Measurements from ENCODE around the gene TRPV2.

- TF ChIP-seq RAD21 (CRISPR knock-in tag; conservative IDR thresholded peaks at IDR 0.05 in 1 of 2, IDR thresholded peaks at IDR 0.05 in 1 of 2) (no peak), ATF7 (IDR thresholded peaks at IDR 0.05) (no peak), USF1 (CRISPR knock-in tag; IDR thresholded peaks at IDR 0.05) (no peak), ZFP91 (CRISPR knock-in tag; IDR thresholded peaks at IDR 0.05) (no peak), ETV6 (IDR thresholded peaks at IDR 0.05; ENCODE audit: borderline replicate concordance in 1 of 2, low read depth in 2 of 2, low read length in 1 of 2) (no peak), ETV6 (CRISPR knock-in tag; IDR thresholded peaks at IDR 0.05; ENCODE audit: borderline replicate concordance) (no peak), STAT5A (IDR thresholded peaks at IDR 0.05; ENCODE audit: borderline replicate concordance, low read length) (no peak), CTCF (IDR thresholded peaks at IDR 0.05 in 2 of 3, conservative IDR thresholded peaks at IDR 0.05 in 1 of 3; ENCODE audit: insufficient read depth in 2 of 3, low read depth in 1 of 3, low read length in 3 of 3) (no peak), MAZ (CRISPR knock-in tag; conservative IDR thresholded peaks at IDR 0.05 in 1 of 2, IDR thresholded peaks at IDR 0.05 in 1 of 2) (no peak)
Measured at GRCh38 chr17:16456742-16457316, 41.5 kb downstream of the TRPV2 start.
